Activated T-cell treated with anti-CD3 and anti-CD28 coated beads, Interleukin-2, amount 50 U/mL, for 4 hours (primary cell): ENCODE results near the gene DNAJC6. TPM values are rescaled to one million over a fixed set of nuclear protein-coding genes. Genes with fewer than 3 reads are reported as not detected.

Experiments used
- ATAC-seq, 2 donors: fragments of 200-7000 bp; cut with Tn5 transposase; one replicate each; pipeline ENCODE4 v1.10.0; 2021
- DNase-seq: peaks from one replicate; pipeline ENCODE4 v3.0.0-alpha.2; 2020
- H3K27me3 Mint-ChIP-seq: one replicate; pipeline ENCODE4 v1.8.0; 2021; ENCODE audit warnings: low read depth, mixed read lengths
- H3K36me3 Mint-ChIP-seq: one replicate; pipeline ENCODE4 v1.8.0; 2022; ENCODE audit warnings: mixed read lengths; ENCODE audit not compliant: insufficient read depth
- H3K4me1 Mint-ChIP-seq: one replicate; pipeline ENCODE4 v1.8.0; 2021; ENCODE audit warnings: low read depth, mixed read lengths
- H3K4me3 Mint-ChIP-seq: one replicate; pipeline ENCODE4 v1.8.0; 2021; ENCODE audit warnings: mild to moderate bottlenecking, moderate library complexity, mixed read lengths
- H3K9me3 Mint-ChIP-seq: one replicate; pipeline ENCODE4 v1.8.0; 2021; ENCODE audit warnings: mixed read lengths
- total RNA-seq, 3 donors: library from RNA; stranded (reverse); gene quantifications; one replicate each; pipeline ENCODE4 v1.2.1, GENCODE V29; 2021

DNAJC6 gene
- total RNA-seq, 3 donors from 2014 or later, result 1.3 to 2.5 (median 2.1) TPM

DNA sequence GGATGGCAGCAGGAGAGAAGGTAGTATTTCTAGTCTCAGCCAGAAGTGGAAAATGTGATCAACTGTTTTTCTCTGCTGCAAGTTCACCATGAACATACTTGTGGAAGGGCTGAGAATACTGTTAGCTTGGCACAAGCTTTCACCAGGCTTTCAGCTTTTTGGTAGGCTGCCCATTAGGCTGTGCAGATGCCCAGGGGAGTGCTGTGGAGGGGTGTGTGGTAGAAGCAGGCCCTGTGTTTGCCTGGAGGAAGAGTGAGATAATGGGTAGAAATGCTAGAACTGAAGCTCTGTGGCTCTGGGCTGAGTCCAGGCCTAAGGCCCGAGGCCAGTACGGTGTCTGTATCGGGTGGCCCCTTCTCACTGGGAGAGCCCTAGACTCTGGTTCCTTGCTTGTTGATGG, 9.8 kb downstream of the DNAJC6 start:
- peaks cover 16% of the 10 kb centered on the region for H3K9me3 Mint-ChIP-seq
- ATAC-seq, result no peak
- peaks cover 2% of the 10 kb centered on the region for H3K36me3 Mint-ChIP-seq
- H3K4me3 Mint-ChIP-seq, result no peak overlapping the region
- H3K27me3 Mint-ChIP-seq, result no peaks in the 10 kb centered on the region
- H3K4me1 Mint-ChIP-seq, result no peaks in the 10 kb centered on the region
- no peak for DNase-seq

DNA sequence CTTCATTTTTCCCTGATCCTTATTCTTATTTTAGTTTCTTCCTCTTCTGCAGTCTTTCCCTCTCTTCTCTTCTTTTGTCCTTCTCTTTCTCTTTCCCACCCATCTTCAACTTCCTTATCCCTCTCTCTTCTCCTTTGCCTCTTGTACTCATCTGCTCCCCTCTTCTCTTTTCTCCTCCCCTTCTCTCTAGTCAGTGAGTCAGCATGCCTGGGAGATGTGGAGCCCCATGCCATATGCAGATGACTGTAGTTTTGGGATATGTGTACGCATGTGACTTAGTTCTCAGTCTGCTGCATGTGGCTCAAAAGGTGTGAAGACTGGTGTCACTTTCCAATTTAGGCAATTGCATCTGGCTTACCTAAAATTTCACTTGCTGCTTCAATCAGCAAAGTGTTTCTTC, 10.4 kb downstream of the DNAJC6 start:
- ATAC-seq (no peak), DNase-seq (no peak)
- H3K4me1 Mint-ChIP-seq, result no peaks in the 10 kb centered on the region
- H3K27me3 Mint-ChIP-seq, result no peaks in the 10 kb centered on the region
- H3K9me3 Mint-ChIP-seq, result peaks cover 16% of the 10 kb centered on the region
- H3K36me3 Mint-ChIP-seq, result peaks cover 2% of the 10 kb centered on the region
- H3K4me3 Mint-ChIP-seq, result no peak overlapping the region

DNA sequence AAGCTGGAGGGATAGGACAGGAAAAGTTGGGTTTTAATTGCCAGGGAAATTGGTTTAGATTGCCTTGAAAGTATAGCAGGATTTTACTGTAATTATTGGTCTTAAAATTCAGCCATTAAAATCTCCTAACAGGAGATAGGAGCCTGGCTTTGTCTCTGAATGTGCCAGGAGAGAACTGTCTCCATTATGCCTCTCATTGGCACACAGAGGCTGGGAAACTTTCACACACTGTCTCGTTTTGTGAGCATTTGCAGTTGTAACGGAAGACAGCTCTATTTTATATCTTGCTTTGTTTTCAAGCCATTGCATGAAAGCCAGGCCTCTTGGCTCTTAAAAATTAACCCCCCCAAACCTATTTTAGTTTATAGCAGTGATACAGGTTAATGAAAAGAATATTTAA, 12.5 kb downstream of the DNAJC6 start:
- peaks cover 16% of the 10 kb centered on the region for H3K9me3 Mint-ChIP-seq
- ATAC-seq (no peak), DNase-seq (no peak)
- no peak overlapping the region for H3K4me3 Mint-ChIP-seq
- H3K36me3 Mint-ChIP-seq, result peaks cover 2% of the 10 kb centered on the region
- no peaks in the 10 kb centered on the region for H3K4me1 Mint-ChIP-seq
- no peaks in the 10 kb centered on the region for H3K27me3 Mint-ChIP-seq

DNA sequence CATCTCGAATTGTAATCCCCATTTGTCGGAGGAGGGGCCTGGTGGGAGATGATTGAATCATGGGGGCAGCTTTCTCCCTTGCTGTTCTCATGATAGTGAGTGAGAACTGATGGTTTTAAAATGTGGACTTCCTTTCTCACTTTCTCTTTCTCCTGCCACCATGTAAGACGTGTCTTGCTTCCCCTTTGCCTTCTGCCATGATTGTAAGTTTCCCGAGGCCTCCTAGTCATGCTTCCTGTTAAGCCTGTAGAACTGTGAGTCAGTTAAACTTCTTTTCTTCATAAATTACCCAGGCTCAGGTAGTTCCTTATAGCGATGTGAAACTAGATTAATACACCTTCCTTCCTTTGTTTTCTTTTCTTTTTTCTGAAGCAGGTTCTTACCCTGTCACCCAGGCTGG, 13.9 kb downstream of the DNAJC6 start:
- Mint-ChIP-seq H3K27me3 (no peaks in the 10 kb centered on the region), H3K36me3 (peaks cover 2% of the 10 kb centered on the region), H3K9me3 (peaks cover 16% of the 10 kb centered on the region), H3K4me3 (no peak overlapping the region), H3K4me1 (no peaks in the 10 kb centered on the region)
- ATAC-seq, result no peak
- DNase-seq, result no peak

DNA sequence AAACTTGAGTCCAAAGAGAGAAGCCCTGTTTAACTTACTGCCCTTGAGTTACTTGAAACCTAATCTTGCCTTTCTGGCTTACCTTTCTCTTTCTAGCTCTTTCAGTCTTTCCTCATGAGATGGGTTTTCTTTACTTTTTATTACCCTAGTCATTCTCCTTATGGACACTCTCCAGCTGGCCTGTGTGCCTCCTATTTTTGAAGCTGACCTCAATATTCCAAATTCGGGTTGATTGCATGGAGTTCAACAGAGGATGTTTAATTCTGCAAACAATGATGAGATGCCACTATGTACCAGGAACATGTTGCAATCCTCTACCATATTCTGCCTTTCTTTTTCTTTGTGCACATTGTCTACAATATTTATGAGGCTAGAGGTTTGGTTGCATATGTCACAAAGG, 20.7 kb downstream of the DNAJC6 start:
- DNase-seq (no peak), ATAC-seq (no peak)
- Mint-ChIP-seq H3K27me3 (peaks cover 1% of the 10 kb centered on the region), H3K9me3 (no peaks in the 10 kb centered on the region), H3K4me3 (no peak overlapping the region), H3K4me1 (no peaks in the 10 kb centered on the region), H3K36me3 (no peaks in the 10 kb centered on the region)

DNA sequence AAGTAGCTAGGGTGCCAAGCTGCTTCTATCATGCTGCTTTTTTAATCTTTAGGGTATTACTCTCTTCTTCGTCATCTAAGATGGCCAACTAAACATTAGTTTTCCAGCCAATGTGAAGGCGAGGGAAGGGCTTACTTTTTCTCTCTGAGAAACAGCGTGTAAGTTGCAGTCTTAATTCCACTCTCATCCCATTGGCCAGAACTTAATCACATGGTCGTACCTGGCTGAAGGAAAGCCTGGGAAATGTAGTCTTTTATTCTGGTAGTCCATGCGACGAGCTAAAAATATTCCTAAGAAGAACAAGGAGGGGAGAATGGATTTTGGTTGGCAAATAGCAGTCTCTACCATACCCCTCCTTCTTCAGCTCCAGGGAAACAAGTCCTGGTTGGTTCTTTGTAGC, 21.5 kb downstream of the DNAJC6 start:
- Mint-ChIP-seq H3K4me3 (no peak overlapping the region), H3K36me3 (no peaks in the 10 kb centered on the region), H3K27me3 (peaks cover 1% of the 10 kb centered on the region), H3K4me1 (no peaks in the 10 kb centered on the region), H3K9me3 (no peaks in the 10 kb centered on the region)
- ATAC-seq (no peak), DNase-seq (no peak)

DNA sequence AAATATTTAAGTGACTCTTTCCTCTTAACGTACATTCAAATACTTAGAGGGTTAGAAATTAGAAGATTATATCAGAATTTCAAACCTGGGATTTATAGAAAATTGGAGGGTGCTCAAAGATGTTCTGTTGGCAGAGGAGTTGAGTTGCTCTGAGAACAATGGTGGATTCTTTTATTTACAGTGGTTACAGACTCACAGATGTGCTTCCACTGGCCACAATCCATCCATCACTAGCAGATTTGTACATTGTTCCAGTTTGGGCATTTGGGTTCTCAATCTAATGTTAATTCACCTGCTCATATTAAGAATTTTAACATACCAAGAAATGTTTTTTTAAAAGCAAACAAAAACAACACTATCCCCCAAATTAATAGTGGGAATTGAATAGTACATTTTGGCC, 23.5 kb downstream of the DNAJC6 start:
- H3K4me1 Mint-ChIP-seq, result no peaks in the 10 kb centered on the region

DNA sequence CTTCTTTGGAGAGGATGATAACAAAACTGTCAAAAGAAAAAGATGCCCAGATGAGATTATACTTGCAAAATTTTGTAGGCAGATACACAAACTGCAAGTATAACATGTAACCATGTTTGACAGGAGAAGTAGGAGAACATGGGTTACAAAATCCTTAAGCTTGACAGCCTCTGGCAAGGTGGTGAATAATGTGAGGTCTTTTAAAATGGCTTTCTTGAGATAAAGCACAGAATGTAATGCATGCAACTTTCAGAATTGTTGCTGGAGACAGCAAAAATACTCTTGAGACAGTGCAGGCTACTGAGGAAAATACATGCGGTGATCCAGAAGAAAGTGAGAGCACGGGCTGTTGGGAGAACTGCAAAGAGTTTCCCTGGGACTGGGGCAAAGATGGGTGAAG, 24.7 kb downstream of the DNAJC6 start:
- no peaks in the 10 kb centered on the region for H3K4me1 Mint-ChIP-seq
- no peaks in the 10 kb centered on the region for H3K36me3 Mint-ChIP-seq
- no peaks in the 10 kb centered on the region for H3K9me3 Mint-ChIP-seq
- DNase-seq (no peak), ATAC-seq (no peak)
- peaks cover 1% of the 10 kb centered on the region for H3K27me3 Mint-ChIP-seq
- no peak overlapping the region for H3K4me3 Mint-ChIP-seq

More for the DNA sequence above, 23.5 kb downstream of the DNAJC6 start:
- no peak for DNase-seq
- no peaks in the 10 kb centered on the region for H3K9me3 Mint-ChIP-seq
- H3K27me3 Mint-ChIP-seq, result peaks cover 1% of the 10 kb centered on the region
- no peaks in the 10 kb centered on the region for H3K36me3 Mint-ChIP-seq
- no peak overlapping the region for H3K4me3 Mint-ChIP-seq
- ATAC-seq, result no peak

DNA sequence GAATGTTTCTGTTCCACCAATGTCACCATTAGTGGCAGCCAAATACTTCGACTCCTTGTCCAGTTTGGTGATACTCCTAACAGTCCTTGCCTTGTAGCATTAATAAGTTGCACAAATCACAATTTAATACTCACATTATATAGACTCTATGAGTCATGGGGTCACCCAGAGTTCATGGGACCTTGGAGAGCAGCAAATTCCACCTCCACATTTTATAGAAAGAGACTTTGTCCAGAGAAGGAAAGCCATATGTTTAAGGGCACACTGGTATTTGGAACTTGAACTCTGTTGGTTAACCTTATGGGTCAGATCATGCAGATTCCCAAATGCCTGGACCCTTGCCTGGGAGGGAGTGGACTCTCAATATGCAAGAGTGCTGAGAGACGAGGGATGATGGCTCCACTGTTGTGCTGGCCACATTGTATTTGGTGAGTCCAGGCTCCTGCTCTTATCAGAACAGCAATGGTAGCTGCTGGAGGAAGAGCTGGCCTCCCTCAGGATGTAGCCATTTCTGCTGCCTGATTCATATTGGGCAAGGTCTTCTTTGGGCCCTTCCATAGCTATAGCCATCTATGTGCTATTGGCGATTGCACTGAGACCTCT, 30.6 kb downstream of the DNAJC6 start:
- ATAC-seq (no peak), DNase-seq (no peak)
- Mint-ChIP-seq H3K9me3 (no peaks in the 10 kb centered on the region), H3K4me3 (no peak overlapping the region), H3K36me3 (no peaks in the 10 kb centered on the region), H3K4me1 (no peaks in the 10 kb centered on the region), H3K27me3 (no peaks in the 10 kb centered on the region)

DNA sequence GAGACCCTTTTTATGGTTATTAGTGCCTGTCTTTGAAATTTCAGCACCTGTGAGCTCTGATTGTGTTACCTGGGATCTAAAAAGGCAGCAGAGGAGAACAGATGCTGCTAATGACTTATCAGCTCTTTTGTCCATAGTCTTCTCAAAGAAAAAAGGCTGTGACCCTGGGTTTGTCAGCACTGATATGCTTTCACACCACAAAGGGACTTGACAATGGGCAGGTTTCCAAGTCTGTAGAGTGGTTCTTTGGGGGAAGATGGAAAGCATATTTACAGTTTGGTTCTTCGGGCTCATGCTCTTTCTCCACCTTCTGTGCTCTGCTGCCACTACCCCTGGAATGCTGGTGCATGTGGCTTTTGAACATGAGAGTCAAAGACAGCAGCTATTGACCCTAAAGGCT, 32.0 kb downstream of the DNAJC6 start:
- no peaks in the 10 kb centered on the region for H3K27me3 Mint-ChIP-seq

DNA sequence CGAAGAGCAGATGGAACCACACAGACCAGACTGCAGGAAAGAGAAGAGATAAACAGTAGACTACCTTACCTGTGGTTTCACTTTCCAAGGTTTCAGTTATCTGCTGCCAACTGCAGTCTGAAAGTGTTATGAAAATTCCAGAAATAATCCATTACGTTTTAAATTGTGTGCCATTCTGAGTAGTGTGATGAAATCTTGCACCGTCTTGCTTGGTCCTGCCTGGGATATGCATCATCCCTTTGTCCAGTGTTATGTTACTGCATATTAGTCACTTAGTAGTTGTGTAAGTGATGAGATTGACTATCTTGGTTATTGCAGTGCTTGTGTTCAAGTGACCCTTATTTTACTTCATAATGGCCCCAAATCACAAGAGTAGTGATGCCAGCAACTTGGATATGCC, 33.9 kb downstream of the DNAJC6 start:
- no peak for ATAC-seq
- no peak overlapping the region for H3K4me3 Mint-ChIP-seq
- H3K4me1 Mint-ChIP-seq, result no peaks in the 10 kb centered on the region
- H3K36me3 Mint-ChIP-seq, result no peaks in the 10 kb centered on the region
- DNase-seq, result no peak
- no peaks in the 10 kb centered on the region for H3K27me3 Mint-ChIP-seq
- no peaks in the 10 kb centered on the region for H3K9me3 Mint-ChIP-seq

More for the DNA sequence above, 32.0 kb downstream of the DNAJC6 start:
- no peak for ATAC-seq
- DNase-seq, result no peak
- H3K9me3 Mint-ChIP-seq, result no peaks in the 10 kb centered on the region
- no peaks in the 10 kb centered on the region for H3K36me3 Mint-ChIP-seq
- H3K4me3 Mint-ChIP-seq, result no peak overlapping the region
- no peaks in the 10 kb centered on the region for H3K4me1 Mint-ChIP-seq

DNA sequence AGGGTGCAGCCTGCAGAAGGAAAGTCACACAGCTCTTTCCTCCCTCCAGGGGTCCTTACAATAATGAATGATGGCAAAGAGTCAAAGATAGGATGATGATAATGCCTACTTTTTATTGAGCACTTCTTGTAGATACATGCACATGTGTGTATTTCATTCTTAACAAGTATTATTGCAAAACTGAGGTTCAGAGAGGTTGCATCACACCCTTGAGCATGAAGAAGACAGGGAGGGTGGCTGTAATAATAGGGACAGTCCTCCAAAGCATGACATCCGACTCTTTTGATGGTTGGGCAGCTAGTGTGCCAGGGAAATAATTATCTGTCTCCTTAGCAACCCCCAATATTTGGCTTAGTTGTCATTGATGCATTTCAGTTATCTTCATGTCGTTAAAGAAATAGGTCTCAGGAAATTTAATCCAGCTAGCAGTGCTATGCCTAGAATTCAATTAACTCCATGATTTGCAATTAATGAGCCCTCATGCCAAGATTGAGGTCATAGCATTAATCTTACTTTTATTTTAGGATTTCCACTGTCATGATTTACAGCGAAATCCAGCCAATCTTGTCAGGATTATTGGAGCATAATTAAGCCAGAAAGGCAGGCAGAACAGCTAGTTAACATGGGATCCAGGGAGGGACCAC, 35.0 kb downstream of the DNAJC6 start:
- H3K4me3 Mint-ChIP-seq, result no peak overlapping the region

DNA sequence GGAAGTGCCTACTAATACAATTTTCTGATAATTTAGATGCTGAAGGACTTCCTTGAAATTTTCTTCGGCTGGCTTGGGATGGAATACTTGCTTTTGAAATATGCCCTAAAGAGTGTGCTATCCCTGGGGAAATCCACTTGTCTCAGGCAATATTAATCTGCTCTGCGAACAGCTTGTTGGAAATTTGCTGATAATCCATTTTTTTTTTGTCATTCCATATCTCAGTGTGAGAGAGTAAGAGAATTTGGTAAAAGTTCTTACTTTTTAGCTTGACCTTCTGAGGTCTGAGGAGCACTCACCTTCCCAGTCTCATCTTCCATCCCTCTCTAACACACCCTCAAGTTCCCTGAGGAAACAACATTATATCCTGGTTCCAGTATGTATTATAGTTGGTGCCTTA, 36.8 kb downstream of the DNAJC6 start:
- H3K4me1 Mint-ChIP-seq, result no peaks in the 10 kb centered on the region
- H3K27me3 Mint-ChIP-seq, result no peaks in the 10 kb centered on the region
- no peak overlapping the region for H3K4me3 Mint-ChIP-seq
- no peaks in the 10 kb centered on the region for H3K36me3 Mint-ChIP-seq
- DNase-seq (no peak), ATAC-seq (no peak)
- no peaks in the 10 kb centered on the region for H3K9me3 Mint-ChIP-seq

More for the DNA sequence above, 35.0 kb downstream of the DNAJC6 start:
- no peak for ATAC-seq
- no peak for DNase-seq
- Mint-ChIP-seq H3K27me3 (no peaks in the 10 kb centered on the region), H3K4me1 (no peaks in the 10 kb centered on the region), H3K9me3 (no peaks in the 10 kb centered on the region), H3K36me3 (no peaks in the 10 kb centered on the region)

DNA sequence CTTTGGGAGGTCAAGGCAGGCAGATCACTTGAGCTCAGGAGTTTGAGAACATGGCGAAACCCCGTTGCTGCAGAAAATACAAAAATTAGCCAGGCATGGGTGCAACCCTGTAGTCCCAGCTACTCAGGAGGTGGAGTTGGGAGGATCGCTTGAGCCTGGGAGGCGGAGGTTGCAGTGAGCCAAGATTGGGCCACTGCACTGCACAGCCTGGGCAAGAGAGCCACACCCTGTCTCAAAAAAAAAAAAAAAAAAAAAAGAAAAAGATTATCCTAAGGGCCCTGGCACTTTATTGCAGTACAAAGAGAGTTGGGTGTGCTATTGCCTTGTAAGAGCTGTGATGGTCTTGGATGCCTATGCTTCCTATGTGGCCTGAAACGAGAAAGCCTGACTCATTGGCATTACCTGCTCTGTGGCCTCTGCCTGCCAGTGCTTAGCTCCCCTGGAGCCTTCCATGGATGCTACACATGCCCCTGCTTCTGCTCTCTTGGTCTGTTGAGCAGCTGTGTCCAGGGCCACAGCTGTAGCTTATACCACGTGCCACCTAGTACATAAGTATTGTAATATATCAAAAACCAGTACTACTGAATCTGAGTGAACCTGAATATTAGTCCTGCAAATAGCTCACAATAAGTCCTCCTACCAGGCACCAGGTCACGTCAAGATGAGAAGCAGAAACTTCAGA, 45.8 kb downstream of the DNAJC6 start:
- Mint-ChIP-seq H3K27me3 (peaks cover 7% of the 10 kb centered on the region), H3K9me3 (no peaks in the 10 kb centered on the region), H3K4me1 (no peaks in the 10 kb centered on the region), H3K4me3 (no peak overlapping the region), H3K36me3 (no peaks in the 10 kb centered on the region)
- ATAC-seq (no peak), DNase-seq (no peak)
